ENCODE data around the gene CELF2. TPM values are rescaled to one million over a fixed set of nuclear protein-coding genes. Genes with fewer than 3 reads are reported as not detected.

CELF2 gene
- total RNA-seq, 3 donors from 2014 or later (not counting 1 experiment from before 2014, with no cell fraction given) = 282 to 298 (median 295) TPM

DNA sequence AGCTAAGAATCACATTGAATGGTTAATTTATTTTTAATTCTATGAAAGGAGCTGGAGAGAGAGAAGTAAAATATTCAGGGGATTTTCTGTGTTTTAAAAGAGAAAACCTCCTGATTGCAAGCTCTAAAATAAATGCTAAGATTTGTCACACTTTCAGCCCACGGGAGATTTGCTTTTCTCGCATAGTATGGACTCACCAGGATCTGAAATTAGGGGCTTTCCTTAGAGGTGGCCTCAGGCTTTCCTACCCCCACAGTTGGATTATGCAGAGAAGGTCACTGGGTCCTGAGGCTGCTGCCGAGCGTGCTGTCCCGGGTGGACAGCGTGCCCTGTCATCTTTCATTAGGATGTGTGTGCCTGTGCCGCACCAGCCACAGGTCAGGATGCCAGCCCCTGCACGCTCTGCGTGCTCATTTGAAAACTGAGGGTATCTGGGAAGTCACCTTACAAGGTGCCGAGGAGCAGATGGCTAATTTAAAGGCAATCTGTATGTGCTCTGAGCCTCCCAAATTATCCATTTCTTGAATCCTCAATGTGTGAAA lies 258.8 kb downstream of the CELF2 start:
- peaks cover 100% of the 10 kb centered on the region for H3K36me3 ChIP-seq (ENCODE audit: control insufficient read depth, insufficient read depth, low read length)
- peaks cover 2% of the 10 kb centered on the region for H3K4me1 ChIP-seq (ENCODE audit: control insufficient read depth, insufficient read depth, low read length)
- DNase-seq (no peak), ATAC-seq (no peak)
- H3K27ac ChIP-seq (ENCODE audit: low read length) = no peak overlapping the region
- Mint-ChIP-seq H3K36me3 (peaks cover 48% of the 10 kb centered on the region), H3K4me3 (no peak overlapping the region), H3K9me3 (no peaks in the 10 kb centered on the region), H3K4me1 (peaks cover 26 to 63% of the 10 kb centered on the region in 2 donors), H3K27ac (peak overlapping the region in 1 of 2 donors; percentile 48), H3K27me3 (ENCODE audit: low read depth in 2 of 2) (no peaks in the 10 kb centered on the region)
- intact Hi-C loops (cut with micrococcal nuclease) = no loop called here
- H3K27me3 ChIP-seq (ENCODE audit: control insufficient read depth, insufficient read depth, low read length) = no peaks in the 10 kb centered on the region
- no peak overlapping the region for H3K4me3 ChIP-seq (ENCODE audit: low read length)
- WGBS (ENCODE audit: insufficient coverage) = 77% methylated on average over 10 of the region's 10 CpGs
- TF ChIP-seq, protein P1, sequence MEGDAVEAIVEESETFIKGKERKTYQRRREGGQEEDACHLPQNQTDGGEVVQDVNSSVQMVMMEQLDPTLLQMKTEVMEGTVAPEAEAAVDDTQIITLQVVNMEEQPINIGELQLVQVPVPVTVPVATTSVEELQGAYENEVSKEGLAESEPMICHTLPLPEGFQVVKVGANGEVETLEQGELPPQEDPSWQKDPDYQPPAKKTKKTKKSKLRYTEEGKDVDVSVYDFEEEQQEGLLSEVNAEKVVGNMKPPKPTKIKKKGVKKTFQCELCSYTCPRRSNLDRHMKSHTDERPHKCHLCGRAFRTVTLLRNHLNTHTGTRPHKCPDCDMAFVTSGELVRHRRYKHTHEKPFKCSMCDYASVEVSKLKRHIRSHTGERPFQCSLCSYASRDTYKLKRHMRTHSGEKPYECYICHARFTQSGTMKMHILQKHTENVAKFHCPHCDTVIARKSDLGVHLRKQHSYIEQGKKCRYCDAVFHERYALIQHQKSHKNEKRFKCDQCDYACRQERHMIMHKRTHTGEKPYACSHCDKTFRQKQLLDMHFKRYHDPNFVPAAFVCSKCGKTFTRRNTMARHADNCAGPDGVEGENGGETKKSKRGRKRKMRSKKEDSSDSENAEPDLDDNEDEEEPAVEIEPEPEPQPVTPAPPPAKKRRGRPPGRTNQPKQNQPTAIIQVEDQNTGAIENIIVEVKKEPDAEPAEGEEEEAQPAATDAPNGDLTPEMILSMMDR (IDR thresholded peaks at IDR 0.05) = no peak
- no peaks in the 10 kb centered on the region for H3K9me3 ChIP-seq (ENCODE audit: control insufficient read depth, insufficient read depth, low read length)

DNA sequence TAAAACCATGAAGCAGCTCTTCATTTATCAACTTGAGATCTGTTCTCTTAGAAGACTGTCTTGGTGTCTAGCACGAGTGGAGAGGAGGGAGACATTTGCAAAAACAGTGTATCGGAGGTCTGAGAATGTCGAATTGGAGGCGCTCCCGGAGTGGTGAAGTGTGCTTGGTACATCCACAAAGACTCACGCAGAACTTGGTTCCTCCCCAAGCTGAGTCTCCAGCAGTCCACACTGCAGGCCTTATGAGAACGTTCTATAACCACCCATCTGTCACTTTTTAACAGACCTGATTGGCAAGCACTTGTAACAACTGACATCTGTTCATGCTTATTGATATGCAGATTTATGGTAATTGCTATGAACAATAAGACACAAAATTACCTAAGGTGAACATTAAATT lies 261.6 kb downstream of the CELF2 start:
- peak overlapping the region in 1 of 2 donors; percentile 49 for H3K27ac Mint-ChIP-seq

DNA sequence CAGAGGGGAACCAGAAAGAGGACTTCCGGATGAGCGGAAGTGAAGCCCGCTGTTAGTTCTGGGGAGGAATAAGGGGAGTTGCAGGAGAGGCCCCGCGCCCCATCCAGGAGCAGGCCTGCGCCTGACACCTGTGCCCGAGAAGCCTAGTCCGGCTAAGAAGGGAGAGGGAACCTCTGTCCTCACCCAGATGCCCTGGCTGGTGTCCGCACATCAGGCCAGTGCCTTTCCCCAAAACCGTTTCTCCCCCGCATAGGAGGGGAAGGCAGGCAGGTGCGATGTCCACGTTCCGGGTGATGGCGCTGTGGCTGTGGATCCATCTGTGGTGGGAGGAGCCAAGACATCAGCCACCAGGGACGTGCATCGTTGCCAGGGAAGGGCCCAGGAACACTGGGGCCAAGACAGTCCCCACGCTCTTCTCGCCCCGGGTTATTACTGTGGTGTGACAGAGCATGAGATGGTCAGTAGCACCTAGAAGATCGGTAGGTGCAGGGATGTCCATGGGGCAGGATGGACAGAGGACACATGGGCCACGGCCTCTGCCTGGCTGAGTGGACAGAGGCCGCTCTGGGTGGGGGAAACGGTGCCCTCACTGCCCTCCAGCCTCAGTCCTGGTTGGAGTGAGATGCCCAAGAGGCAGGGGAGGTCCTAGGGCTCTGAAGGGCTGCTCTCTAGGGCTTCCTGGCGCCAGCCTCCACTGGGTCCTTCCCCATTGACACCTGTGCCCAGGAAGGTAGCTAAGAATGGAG lies 262.7 kb downstream of the CELF2 start:
- H3K4me3 Mint-ChIP-seq = no peak overlapping the region
- H3K27me3 Mint-ChIP-seq (ENCODE audit: low read depth in 2 of 2) = no peaks in the 10 kb centered on the region
- no peak overlapping the region for H3K4me3 ChIP-seq (ENCODE audit: low read length)
- 95% methylated on average over 25 of the region's 25 CpGs for WGBS (ENCODE audit: insufficient coverage)
- intact Hi-C loops (cut with micrococcal nuclease) = no loop called here
- peaks cover 28% of the 10 kb centered on the region for H3K36me3 Mint-ChIP-seq
- H3K27ac ChIP-seq (ENCODE audit: low read length) = no peak overlapping the region
- peaks cover 10 to 37% of the 10 kb centered on the region in 2 donors for H3K4me1 Mint-ChIP-seq
- TF ChIP-seq, protein P1 (IDR thresholded peaks at IDR 0.05) = no peak
- no peak overlapping the region for H3K27ac Mint-ChIP-seq
- H3K9me3 ChIP-seq (ENCODE audit: control insufficient read depth, insufficient read depth, low read length) = no peaks in the 10 kb centered on the region
- no peaks in the 10 kb centered on the region for H3K9me3 Mint-ChIP-seq
- H3K36me3 ChIP-seq (ENCODE audit: control insufficient read depth, insufficient read depth, low read length) = peaks cover 86% of the 10 kb centered on the region
- peak in 1 of 3 donors; percentile 20 for ATAC-seq
- no peak for DNase-seq
- peaks cover 15% of the 10 kb centered on the region for H3K4me1 ChIP-seq (ENCODE audit: control insufficient read depth, insufficient read depth, low read length)
- no peaks in the 10 kb centered on the region for H3K27me3 ChIP-seq (ENCODE audit: control insufficient read depth, insufficient read depth, low read length)

More for the DNA sequence above, 261.6 kb downstream of the CELF2 start:
- no peaks in the 10 kb centered on the region for H3K27me3 ChIP-seq (ENCODE audit: control insufficient read depth, insufficient read depth, low read length)
- H3K27ac ChIP-seq (ENCODE audit: low read length) = no peak overlapping the region
- TF ChIP-seq, protein P1 (IDR thresholded peaks at IDR 0.05) = no peak
- DNase-seq (no peak), ATAC-seq (no peak)
- H3K9me3 ChIP-seq (ENCODE audit: control insufficient read depth, insufficient read depth, low read length) = no peaks in the 10 kb centered on the region
- H3K4me3 Mint-ChIP-seq = no peak overlapping the region
- intact Hi-C loops (cut with micrococcal nuclease) = no loop called here
- H3K4me1 Mint-ChIP-seq = peaks cover 14 to 46% of the 10 kb centered on the region in 2 donors
- no peaks in the 10 kb centered on the region for H3K9me3 Mint-ChIP-seq
- peaks cover 34% of the 10 kb centered on the region for H3K36me3 Mint-ChIP-seq
- H3K27me3 Mint-ChIP-seq (ENCODE audit: low read depth in 2 of 2) = no peaks in the 10 kb centered on the region
- WGBS (ENCODE audit: insufficient coverage) = 89% methylated on average over 7 of the region's 7 CpGs
- peaks cover 15% of the 10 kb centered on the region for H3K4me1 ChIP-seq (ENCODE audit: control insufficient read depth, insufficient read depth, low read length)
- H3K36me3 ChIP-seq (ENCODE audit: control insufficient read depth, insufficient read depth, low read length) = peaks cover 90% of the 10 kb centered on the region
- no peak overlapping the region for H3K4me3 ChIP-seq (ENCODE audit: low read length)
